Measurements from ENCODE around the gene TMEM52.

The TMEM52 gene

GRCh38 chr1:1917995-1918900 lies 831 bp downstream of the TMEM52 start:
- TF ChIP-seq CTCF (IDR thresholded peaks at IDR 0.05; ENCODE audit: borderline replicate concordance, insufficient read depth, low read depth, low read length): no peak
- no peak overlapping the region for H3K4me3 ChIP-seq (ENCODE audit: low read depth, low read length)

GRCh38 chr1:1917304-1917976 lies 1.6 kb downstream of the TMEM52 start:
- no peak for TF ChIP-seq CTCF (IDR thresholded peaks at IDR 0.05; ENCODE audit: borderline replicate concordance, insufficient read depth, low read depth, low read length)
- H3K4me3 ChIP-seq (ENCODE audit: low read depth, low read length): no peak overlapping the region

- TF ChIP-seq CTCF (IDR thresholded peaks at IDR 0.05; ENCODE audit: borderline replicate concordance, insufficient read depth, low read depth, low read length): no peak
Observed at GRCh38 chr1:1916851-1917251, 2.2 kb downstream of the TMEM52 start.

GRCh38 chr1:1915911-1916840 lies 2.9 kb downstream of the TMEM52 start:
- H3K4me3 ChIP-seq (ENCODE audit: low read depth, low read length): no peak overlapping the region
- no peak for TF ChIP-seq CTCF (IDR thresholded peaks at IDR 0.05; ENCODE audit: borderline replicate concordance, insufficient read depth, low read depth, low read length)

More at GRCh38 chr1:1916851-1917251, 2.2 kb downstream of the TMEM52 start:
- no peak overlapping the region for H3K4me3 ChIP-seq (ENCODE audit: low read depth, low read length)

GRCh38 chr1:1914971-1915692 lies 3.9 kb downstream of the TMEM52 start, which contains the start of gene CALML6:
Gene CALML6, plus strand, starts transcription at chr1:1915260. Its CDS starts 21 bp downstream, at chr1:1915281.
- no peak within 1 kb of the TSS for H3K4me3 ChIP-seq (ENCODE audit: low read depth, low read length)
- TF ChIP-seq CTCF (IDR thresholded peaks at IDR 0.05; ENCODE audit: borderline replicate concordance, insufficient read depth, low read depth, low read length): no peak
